ENCODE results near the gene DYNC2I2. TPM values are rescaled to one million over a fixed set of nuclear protein-coding genes. Genes with fewer than 3 reads are reported as not detected.
A peak's percentile ranks its signal among the peaks of the same experiment; 100 is the strongest.
"Not testable (repeated sequence)": the region's sequence is repeated elsewhere in the genome, so short reads cannot be mapped to it uniquely, and the experiment has no call there.

The DYNC2I2 gene
- total and polyA plus RNA-seq, 4 experiments from 2014 or later: 1.7 to 4.6 (median 3.3) TPM

- no peaks in the 10 kb centered on the region for H3K36me3 ChIP-seq (ENCODE audit: insufficient read depth, low read length)
- no peak overlapping the region for H3K4me3 Mint-ChIP-seq
- CTCF ChIA-PET (ENCODE audit: partially characterized antibody): no interaction called here
- no peak overlapping the region for H3K4me3 ChIP-seq (ENCODE audit: low read length in 2 of 2)
- H3K27ac ChIP-seq (ENCODE audit: low read depth, low read length): no peak overlapping the region
- H3K27me3 Mint-ChIP-seq: no peaks in the 10 kb centered on the region
- H3K4me1 ChIP-seq (ENCODE audit: insufficient read depth, low read length): no peaks in the 10 kb centered on the region
- intact Hi-C loops (cut with micrococcal nuclease): no loop called here
- POLR2A ChIA-PET (ENCODE audit: partially characterized antibody): interaction anchor here (1.2 kb wide), 1 partner anchor 13 kb away, joined by 3 read pairs; no protein-coding TSS in a partner anchor
- H3K9me3 ChIP-seq (ENCODE audit: control insufficient read depth in 1 of 2, low read length in 2 of 2): no peaks in the 10 kb centered on the region
- no peaks in the 10 kb centered on the region for H3K27me3 ChIP-seq (ENCODE audit: insufficient read depth, low read length)
- no peaks in the 10 kb centered on the region for H3K36me3 Mint-ChIP-seq
- no peaks in the 10 kb centered on the region for H3K4me1 Mint-ChIP-seq
- no peak for DNase-seq
- no peaks in the 10 kb centered on the region for H3K9me3 Mint-ChIP-seq
- H3K27ac Mint-ChIP-seq: no peak overlapping the region
Observed at GRCh38 chr9:128669786-128670185, 13.1 kb upstream of the DYNC2I2 start.

GRCh38 chr9:128666481-128666941 is 9.9 kb upstream of the DYNC2I2 start:
- CTCF ChIA-PET (ENCODE audit: partially characterized antibody); H3K9me3 ChIP-seq (ENCODE audit: control insufficient read depth in 1 of 2, low read length in 2 of 2); POLR2A ChIA-PET (ENCODE audit: partially characterized antibody); DNase-seq; H3K9me3 Mint-ChIP-seq; H3K27ac ChIP-seq (ENCODE audit: low read depth, low read length); intact Hi-C loops (cut with micrococcal nuclease); H3K4me3 Mint-ChIP-seq; H3K27me3 Mint-ChIP-seq; H3K36me3 ChIP-seq (ENCODE audit: insufficient read depth, low read length); H3K27ac Mint-ChIP-seq; H3K27me3 ChIP-seq (ENCODE audit: insufficient read depth, low read length); H3K36me3 Mint-ChIP-seq; H3K4me1 Mint-ChIP-seq; H3K4me1 ChIP-seq (ENCODE audit: insufficient read depth, low read length); H3K4me3 ChIP-seq (ENCODE audit: low read length in 2 of 2): not testable (repeated sequence)

GRCh38 chr9:128657796-128658195 is 1.1 kb upstream of the DYNC2I2 start:
- intact Hi-C loops (cut with micrococcal nuclease): loop anchor here (2.0 kb wide), 2 partner anchors 129 to 291 kb away; partner anchors contain the start of gene TBC1D13
- H3K36me3 Mint-ChIP-seq: peaks cover 0 to 2% of the 10 kb centered on the region in 2 donors
- H3K27ac ChIP-seq (ENCODE audit: low read depth, low read length): peak overlapping the region; percentile 95
- H3K27me3 ChIP-seq (ENCODE audit: insufficient read depth, low read length): no peaks in the 10 kb centered on the region
- peaks cover 2 to 15% (median 6%) of the 10 kb centered on the region in 4 donors for H3K4me1 Mint-ChIP-seq
- no peaks in the 10 kb centered on the region for H3K27me3 Mint-ChIP-seq
- H3K4me3 Mint-ChIP-seq: peak overlapping the region in 3 of 8 donors; percentile 3 to 93 (median 11)
- peak overlapping the region in 3 of 7 donors; percentile 48 to 99 (median 95) for H3K27ac Mint-ChIP-seq
- H3K9me3 Mint-ChIP-seq: no peaks in the 10 kb centered on the region
- ChIA-PET CTCF (ENCODE audit: partially characterized antibody) (no interaction called here), POLR2A (ENCODE audit: partially characterized antibody) (interaction anchor here (1.1 to 2.5 kb wide), 5 partner anchors 27 to 114 kb away, joined by 4 to 24 read pairs (median 16); partner anchors contain the start of genes SET, ZDHHC12 and ZER1)
- H3K9me3 ChIP-seq (ENCODE audit: control insufficient read depth in 1 of 2, low read length in 2 of 2): no peaks in the 10 kb centered on the region
- H3K36me3 ChIP-seq (ENCODE audit: insufficient read depth, low read length): no peaks in the 10 kb centered on the region
- no peak for DNase-seq
- H3K4me1 ChIP-seq (ENCODE audit: insufficient read depth, low read length): peaks cover 8% of the 10 kb centered on the region
- H3K4me3 ChIP-seq (ENCODE audit: low read length in 2 of 2): no peak overlapping the region

GRCh38 chr9:128657344-128657704 is 677 bp upstream of the DYNC2I2 start:
- H3K27me3 ChIP-seq (ENCODE audit: insufficient read depth, low read length): no peaks in the 10 kb centered on the region
- H3K36me3 ChIP-seq (ENCODE audit: insufficient read depth, low read length): no peaks in the 10 kb centered on the region
- POLR2A ChIA-PET (ENCODE audit: partially characterized antibody): interaction anchor here (0.6 to 2.5 kb wide), 8 partner anchors 12 to 161 kb away, joined by 3 to 24 read pairs (median 6); partner anchors contain the start of genes ENDOG, SET, SPTAN1 and ZDHHC12
- H3K4me1 ChIP-seq (ENCODE audit: insufficient read depth, low read length): peaks cover 8% of the 10 kb centered on the region
- peak overlapping the region; percentile 95 to 100 (median 99) for H3K27ac Mint-ChIP-seq
- DNase-seq: no peak
- intact Hi-C loops (cut with micrococcal nuclease): loop anchor here (2.0 kb wide), 2 partner anchors 129 to 291 kb away; partner anchors contain the start of gene TBC1D13
- peaks cover 2 to 15% (median 6%) of the 10 kb centered on the region in 4 donors for H3K4me1 Mint-ChIP-seq
- H3K36me3 Mint-ChIP-seq: peaks cover 0 to 2% of the 10 kb centered on the region in 2 donors
- H3K9me3 Mint-ChIP-seq: no peaks in the 10 kb centered on the region
- peak overlapping the region; percentile 95 to 98 for H3K4me3 ChIP-seq (ENCODE audit: low read length in 2 of 2)
- no peaks in the 10 kb centered on the region for H3K9me3 ChIP-seq (ENCODE audit: control insufficient read depth in 1 of 2, low read length in 2 of 2)
- H3K27ac ChIP-seq (ENCODE audit: low read depth, low read length): peak overlapping the region; percentile 95
- CTCF ChIA-PET (ENCODE audit: partially characterized antibody): no interaction called here
- peak overlapping the region; percentile 91 to 98 (median 94) for H3K4me3 Mint-ChIP-seq
- H3K27me3 Mint-ChIP-seq: no peaks in the 10 kb centered on the region

- Mint-ChIP-seq H3K4me3 (peak overlapping the region in 6 of 8 donors; percentile 32 to 77 (median 53)), H3K27ac (peak overlapping the region in 3 of 7 donors; percentile 15 to 18 (median 16)), H3K27me3 (no peaks in the 10 kb centered on the region), H3K36me3 (peaks cover 0 to 2% of the 10 kb centered on the region in 2 donors), H3K4me1 (peaks cover 2 to 15% (median 6%) of the 10 kb centered on the region in 4 donors), H3K9me3 (no peaks in the 10 kb centered on the region)
- Histone ChIP-seq H3K27ac (ENCODE audit: low read depth, low read length) (no peak overlapping the region), H3K27me3 (ENCODE audit: insufficient read depth, low read length) (no peaks in the 10 kb centered on the region), H3K4me1 (ENCODE audit: insufficient read depth, low read length) (peaks cover 8% of the 10 kb centered on the region), H3K9me3 (ENCODE audit: control insufficient read depth in 1 of 2, low read length in 2 of 2) (no peaks in the 10 kb centered on the region), H3K36me3 (ENCODE audit: insufficient read depth, low read length) (no peaks in the 10 kb centered on the region), H3K4me3 (ENCODE audit: low read length in 2 of 2) (no peak overlapping the region)
- ChIA-PET CTCF (ENCODE audit: partially characterized antibody) (interaction anchor here (0.9 kb wide), 1 partner anchor 64 kb away, joined by 3 read pairs; no protein-coding TSS in a partner anchor), POLR2A (ENCODE audit: partially characterized antibody) (interaction anchor here (1.0 kb wide), 1 partner anchor 34 kb away, joined by 3 read pairs; no protein-coding TSS in a partner anchor)
- DNase-seq: no peak
- intact Hi-C loops (cut with micrococcal nuclease): no loop called here
Observed at GRCh38 chr9:128654481-128654880, 2.2 kb downstream of the DYNC2I2 start.

- POLR2A ChIA-PET (ENCODE audit: partially characterized antibody): no interaction called here
- H3K9me3 ChIP-seq (ENCODE audit: control insufficient read depth in 1 of 2, low read length in 2 of 2): no peaks in the 10 kb centered on the region
- H3K4me1 ChIP-seq (ENCODE audit: insufficient read depth, low read length): peaks cover 8% of the 10 kb centered on the region
- H3K27me3 Mint-ChIP-seq: no peaks in the 10 kb centered on the region
- no peaks in the 10 kb centered on the region for H3K9me3 Mint-ChIP-seq
- H3K27ac ChIP-seq (ENCODE audit: low read depth, low read length): no peak overlapping the region
- DNase-seq: no peak
- peak overlapping the region in 1 of 7 donors; percentile 15 for H3K27ac Mint-ChIP-seq
- H3K27me3 ChIP-seq (ENCODE audit: insufficient read depth, low read length): no peaks in the 10 kb centered on the region
- H3K36me3 ChIP-seq (ENCODE audit: insufficient read depth, low read length): no peaks in the 10 kb centered on the region
- intact Hi-C loops (cut with micrococcal nuclease): no loop called here
- peak overlapping the region in 3 of 8 donors; percentile 14 to 37 (median 35) for H3K4me3 Mint-ChIP-seq
- CTCF ChIA-PET (ENCODE audit: partially characterized antibody): interaction anchor here (0.6 to 0.9 kb wide), 3 partner anchors 64 to 222 kb away, joined by 3 to 5 read pairs (median 4); no protein-coding TSS in a partner anchor
- H3K36me3 Mint-ChIP-seq: peaks cover 0 to 2% of the 10 kb centered on the region in 2 donors
- H3K4me1 Mint-ChIP-seq: peaks cover 2 to 15% (median 6%) of the 10 kb centered on the region in 4 donors
- H3K4me3 ChIP-seq (ENCODE audit: low read length in 2 of 2): no peak overlapping the region
Observed at GRCh38 chr9:128653908-128654307, 2.7 kb downstream of the DYNC2I2 start.

GRCh38 chr9:128651798-128652197 is 4.8 kb downstream of the DYNC2I2 start:
- POLR2A ChIA-PET (ENCODE audit: partially characterized antibody): no interaction called here
- no peak for DNase-seq
- no peaks in the 10 kb centered on the region for H3K27me3 Mint-ChIP-seq
- no peak overlapping the region for H3K4me3 Mint-ChIP-seq
- intact Hi-C loops (cut with micrococcal nuclease): no loop called here
- CTCF ChIA-PET (ENCODE audit: partially characterized antibody): interaction anchor here (1.0 kb wide), 1 partner anchor 277 kb away, joined by 3 read pairs; no protein-coding TSS in a partner anchor
- peaks cover 0 to 10% (median 2%) of the 10 kb centered on the region in 4 donors for H3K4me1 Mint-ChIP-seq
- Histone ChIP-seq H3K27ac (ENCODE audit: low read depth, low read length) (no peak overlapping the region), H3K4me3 (ENCODE audit: low read length in 2 of 2) (no peak overlapping the region), H3K27me3 (ENCODE audit: insufficient read depth, low read length) (no peaks in the 10 kb centered on the region), H3K36me3 (ENCODE audit: insufficient read depth, low read length) (no peaks in the 10 kb centered on the region), H3K4me1 (ENCODE audit: insufficient read depth, low read length) (peaks cover 4% of the 10 kb centered on the region), H3K9me3 (ENCODE audit: control insufficient read depth in 1 of 2, low read length in 2 of 2) (no peaks in the 10 kb centered on the region)
- H3K9me3 Mint-ChIP-seq: no peaks in the 10 kb centered on the region
- H3K36me3 Mint-ChIP-seq: peaks cover 0 to 2% of the 10 kb centered on the region in 2 donors
- H3K27ac Mint-ChIP-seq: no peak overlapping the region

Measured in CD4-positive, alpha-beta memory T cell (primary cell).